ENCODE data around the gene MED19. TPM values are rescaled to one million over a fixed set of nuclear protein-coding genes. Genes with fewer than 3 reads are reported as not detected.
"Not testable (repeated sequence)": the region's sequence is repeated elsewhere in the genome, so short reads cannot be mapped to it uniquely, and the experiment has no call there.

The MED19 gene
- total and polyA plus RNA-seq, 2 donors from 2014 or later = 15.2 to 26.1 TPM

DNA sequence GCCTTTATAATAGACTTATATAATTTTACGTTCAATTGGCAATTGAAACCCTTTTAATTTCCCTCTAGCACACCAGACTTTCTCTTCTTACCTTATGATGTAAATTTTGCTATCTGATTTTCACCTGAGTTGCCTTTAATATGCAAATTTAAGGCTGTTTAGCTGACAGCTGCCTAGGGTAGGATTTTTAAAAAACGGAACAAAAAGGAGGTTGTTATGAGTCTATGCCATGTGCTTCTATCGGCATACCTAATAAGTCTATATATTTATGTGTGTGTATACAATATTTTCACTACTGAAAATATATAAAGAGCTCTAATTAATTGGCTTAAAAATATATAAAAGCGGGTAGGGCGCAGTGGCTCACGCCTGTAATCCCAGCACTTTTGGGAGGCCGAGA lies 17.5 kb upstream of the MED19 start:
- Histone ChIP-seq H3K27ac (ENCODE audit: low read depth in 2 of 2, low read length in 2 of 2) (no peak overlapping the region), H3K27me3 (ENCODE audit: control insufficient read depth, insufficient read depth, low read length) (no peaks in the 10 kb centered on the region), H3K36me3 (ENCODE audit: control insufficient read depth in 2 of 3, insufficient read depth in 3 of 3, low read length in 3 of 3) (no peaks in the 10 kb centered on the region), H3K9me3 (ENCODE audit: control insufficient read depth in 2 of 3, insufficient read depth in 1 of 3, low read length in 3 of 3) (no peaks in the 10 kb centered on the region), H3K4me1 (ENCODE audit: control insufficient read depth in 2 of 3, insufficient read depth in 2 of 3, low read depth in 1 of 3, low read length in 3 of 3) (no peaks in the 10 kb centered on the region), H3K4me3 (ENCODE audit: low read length in 3 of 3) (no peak overlapping the region), H3K9ac (ENCODE audit: low read length in 3 of 3) (no peak overlapping the region)
- TF ChIP-seq, protein P1, sequence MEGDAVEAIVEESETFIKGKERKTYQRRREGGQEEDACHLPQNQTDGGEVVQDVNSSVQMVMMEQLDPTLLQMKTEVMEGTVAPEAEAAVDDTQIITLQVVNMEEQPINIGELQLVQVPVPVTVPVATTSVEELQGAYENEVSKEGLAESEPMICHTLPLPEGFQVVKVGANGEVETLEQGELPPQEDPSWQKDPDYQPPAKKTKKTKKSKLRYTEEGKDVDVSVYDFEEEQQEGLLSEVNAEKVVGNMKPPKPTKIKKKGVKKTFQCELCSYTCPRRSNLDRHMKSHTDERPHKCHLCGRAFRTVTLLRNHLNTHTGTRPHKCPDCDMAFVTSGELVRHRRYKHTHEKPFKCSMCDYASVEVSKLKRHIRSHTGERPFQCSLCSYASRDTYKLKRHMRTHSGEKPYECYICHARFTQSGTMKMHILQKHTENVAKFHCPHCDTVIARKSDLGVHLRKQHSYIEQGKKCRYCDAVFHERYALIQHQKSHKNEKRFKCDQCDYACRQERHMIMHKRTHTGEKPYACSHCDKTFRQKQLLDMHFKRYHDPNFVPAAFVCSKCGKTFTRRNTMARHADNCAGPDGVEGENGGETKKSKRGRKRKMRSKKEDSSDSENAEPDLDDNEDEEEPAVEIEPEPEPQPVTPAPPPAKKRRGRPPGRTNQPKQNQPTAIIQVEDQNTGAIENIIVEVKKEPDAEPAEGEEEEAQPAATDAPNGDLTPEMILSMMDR (IDR thresholded peaks at IDR 0.05; ENCODE audit: borderline replicate concordance, extremely low read depth, insufficient read depth) = no peak
- DNase-seq (no peak), FAIRE-seq (no peak)
- intact Hi-C loops (cut with DNase I) = no loop called here

DNA sequence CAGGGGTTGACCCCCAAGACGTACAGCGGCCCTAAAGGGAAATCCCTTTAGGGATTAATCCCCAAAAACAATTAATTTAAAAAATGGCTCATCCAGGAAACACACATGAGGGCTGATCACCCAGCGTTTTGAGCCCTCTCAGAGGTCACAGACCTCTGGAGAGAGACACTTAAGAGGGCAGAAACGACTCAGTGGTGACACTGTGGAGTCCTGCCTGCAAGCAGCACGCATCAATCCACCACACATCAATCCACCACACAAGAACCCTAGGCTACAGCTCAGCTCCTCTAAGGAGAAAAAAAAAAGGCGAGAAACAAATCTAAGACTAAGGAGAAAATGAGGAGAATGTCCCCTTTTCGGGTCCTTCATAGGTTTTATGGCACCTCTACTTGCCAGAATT lies 16.8 kb upstream of the MED19 start:
- intact Hi-C loops (cut with DNase I) = no loop called here
- Histone ChIP-seq H3K27me3 (ENCODE audit: control insufficient read depth, insufficient read depth, low read length) (no peaks in the 10 kb centered on the region), H3K4me1 (ENCODE audit: control insufficient read depth in 2 of 3, insufficient read depth in 2 of 3, low read depth in 1 of 3, low read length in 3 of 3) (no peaks in the 10 kb centered on the region), H3K36me3 (ENCODE audit: control insufficient read depth in 2 of 3, insufficient read depth in 3 of 3, low read length in 3 of 3) (no peaks in the 10 kb centered on the region), H3K27ac (ENCODE audit: low read depth in 2 of 2, low read length in 2 of 2) (no peak overlapping the region), H3K9me3 (ENCODE audit: control insufficient read depth in 2 of 3, insufficient read depth in 1 of 3, low read length in 3 of 3) (no peaks in the 10 kb centered on the region), H3K9ac (ENCODE audit: low read length in 3 of 3) (no peak overlapping the region), H3K4me3 (ENCODE audit: low read length in 3 of 3) (no peak overlapping the region)
- TF ChIP-seq, protein P1 (IDR thresholded peaks at IDR 0.05; ENCODE audit: borderline replicate concordance, extremely low read depth, insufficient read depth) = no peak
- DNase-seq (no peak), FAIRE-seq (no peak)

DNA sequence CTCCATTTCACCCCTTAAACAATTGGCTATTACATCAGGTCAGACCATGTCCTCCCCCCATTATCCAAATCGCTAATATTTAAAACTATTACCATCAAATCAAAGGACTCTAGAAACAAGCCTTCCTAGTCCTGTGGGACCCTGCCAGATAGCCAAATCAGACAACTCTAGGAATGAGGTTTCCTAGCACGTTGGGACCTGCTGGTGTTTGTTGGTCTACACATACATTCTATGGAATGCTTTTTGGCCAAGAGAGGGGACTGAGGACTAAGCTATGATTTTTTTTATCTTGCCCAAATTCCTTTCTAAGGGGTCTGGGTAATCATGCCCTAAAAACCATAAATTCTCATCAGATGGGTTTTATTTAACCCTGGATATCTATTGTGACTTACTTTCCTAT lies 15.2 kb upstream of the MED19 start:
- Histone ChIP-seq H3K9ac (ENCODE audit: low read length in 3 of 3) (no peak overlapping the region), H3K27ac (ENCODE audit: low read depth in 2 of 2, low read length in 2 of 2) (no peak overlapping the region), H3K36me3 (ENCODE audit: control insufficient read depth in 2 of 3, insufficient read depth in 3 of 3, low read length in 3 of 3) (no peaks in the 10 kb centered on the region), H3K4me1 (ENCODE audit: control insufficient read depth in 2 of 3, insufficient read depth in 2 of 3, low read depth in 1 of 3, low read length in 3 of 3) (no peaks in the 10 kb centered on the region), H3K4me3 (ENCODE audit: low read length in 3 of 3) (no peak overlapping the region), H3K27me3 (ENCODE audit: control insufficient read depth, insufficient read depth, low read length) (no peaks in the 10 kb centered on the region), H3K9me3 (ENCODE audit: control insufficient read depth in 2 of 3, insufficient read depth in 1 of 3, low read length in 3 of 3) (no peaks in the 10 kb centered on the region)
- TF ChIP-seq, protein P1 (IDR thresholded peaks at IDR 0.05; ENCODE audit: borderline replicate concordance, extremely low read depth, insufficient read depth) = no peak
- FAIRE-seq (no peak), DNase-seq (no peak)
- intact Hi-C loops (cut with DNase I) = no loop called here

DNA sequence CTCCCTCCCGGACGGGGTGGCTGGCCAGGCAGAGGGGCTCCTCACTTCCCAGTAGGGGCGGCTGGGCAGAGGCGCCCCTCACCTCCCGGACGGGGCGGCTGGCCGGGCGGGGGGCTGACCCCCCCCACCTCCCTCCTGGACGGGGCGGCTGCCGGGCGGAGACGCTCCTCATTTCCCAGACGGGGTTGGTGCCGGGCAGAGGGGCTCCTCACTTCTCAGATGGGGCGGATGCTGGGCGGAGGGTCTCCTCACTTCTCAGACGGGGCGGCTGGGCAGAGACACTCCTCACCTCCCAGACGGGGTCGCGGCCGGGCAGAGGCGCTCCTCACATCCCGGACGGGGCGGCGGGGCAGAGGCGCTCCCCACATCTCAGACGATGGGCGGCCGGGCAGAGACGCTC lies 4.7 kb upstream of the MED19 start:
- H3K4me3 ChIP-seq (ENCODE audit: low read length in 3 of 3); H3K27me3 ChIP-seq (ENCODE audit: control insufficient read depth, insufficient read depth, low read length); intact Hi-C loops (cut with DNase I); FAIRE-seq; H3K27ac ChIP-seq (ENCODE audit: low read depth in 2 of 2, low read length in 2 of 2); H3K9me3 ChIP-seq (ENCODE audit: control insufficient read depth in 2 of 3, insufficient read depth in 1 of 3, low read length in 3 of 3); H3K36me3 ChIP-seq (ENCODE audit: control insufficient read depth in 2 of 3, insufficient read depth in 3 of 3, low read length in 3 of 3); H3K4me1 ChIP-seq (ENCODE audit: control insufficient read depth in 2 of 3, insufficient read depth in 2 of 3, low read depth in 1 of 3, low read length in 3 of 3); H3K9ac ChIP-seq (ENCODE audit: low read length in 3 of 3); DNase-seq: not testable (repeated sequence)

All from kidney (tissue), 14 donors.